ENCODE data around the gene NT5DC4.

The NT5DC4 gene

DNA sequence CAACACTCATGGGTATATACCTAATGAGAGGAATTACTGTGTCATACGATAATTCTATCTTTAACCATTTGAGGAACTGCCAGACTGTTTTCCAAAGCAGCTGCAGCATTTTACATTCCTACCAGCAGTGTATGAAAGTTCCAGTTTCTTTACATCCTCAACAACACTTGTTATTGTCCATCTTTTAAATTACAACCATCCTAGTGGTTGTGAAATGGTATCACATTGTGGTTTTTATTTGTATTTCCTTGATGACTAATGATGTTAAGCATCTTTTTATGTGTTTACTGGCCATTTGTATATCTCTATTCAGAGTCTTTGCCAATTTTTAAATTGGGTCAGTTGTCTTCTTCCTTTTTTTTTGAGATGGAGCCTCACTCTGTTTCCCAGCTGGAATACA lies 47.6 kb downstream of the NT5DC4 start:
- TF ChIP-seq REST (IDR thresholded peaks at IDR 0.05; ENCODE audit: insufficient replicate concordance, low read depth) (no peak), GABPA (IDR thresholded peaks at IDR 0.05; ENCODE audit: low read depth) (no peak), SPI1 (IDR thresholded peaks at IDR 0.05; ENCODE audit: borderline replicate concordance, low read depth) (no peak), POLR2AphosphoS5 (IDR thresholded peaks at IDR 0.05; ENCODE audit: low read depth) (no peak)
- TF ChIP-seq, protein P1, sequence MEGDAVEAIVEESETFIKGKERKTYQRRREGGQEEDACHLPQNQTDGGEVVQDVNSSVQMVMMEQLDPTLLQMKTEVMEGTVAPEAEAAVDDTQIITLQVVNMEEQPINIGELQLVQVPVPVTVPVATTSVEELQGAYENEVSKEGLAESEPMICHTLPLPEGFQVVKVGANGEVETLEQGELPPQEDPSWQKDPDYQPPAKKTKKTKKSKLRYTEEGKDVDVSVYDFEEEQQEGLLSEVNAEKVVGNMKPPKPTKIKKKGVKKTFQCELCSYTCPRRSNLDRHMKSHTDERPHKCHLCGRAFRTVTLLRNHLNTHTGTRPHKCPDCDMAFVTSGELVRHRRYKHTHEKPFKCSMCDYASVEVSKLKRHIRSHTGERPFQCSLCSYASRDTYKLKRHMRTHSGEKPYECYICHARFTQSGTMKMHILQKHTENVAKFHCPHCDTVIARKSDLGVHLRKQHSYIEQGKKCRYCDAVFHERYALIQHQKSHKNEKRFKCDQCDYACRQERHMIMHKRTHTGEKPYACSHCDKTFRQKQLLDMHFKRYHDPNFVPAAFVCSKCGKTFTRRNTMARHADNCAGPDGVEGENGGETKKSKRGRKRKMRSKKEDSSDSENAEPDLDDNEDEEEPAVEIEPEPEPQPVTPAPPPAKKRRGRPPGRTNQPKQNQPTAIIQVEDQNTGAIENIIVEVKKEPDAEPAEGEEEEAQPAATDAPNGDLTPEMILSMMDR (IDR thresholded peaks at IDR 0.05; ENCODE audit: insufficient read depth, low read length) = no peak
- Histone ChIP-seq H3K27ac (replicated peaks) (no peak overlapping the region), H3K4me3 (replicated peaks; ENCODE audit: insufficient read depth, low read length) (no peak overlapping the region), H3K27me3 (ENCODE audit: insufficient read depth, poor library complexity, severe bottlenecking) (no peaks in the 10 kb centered on the region)
- DNase-seq (ENCODE audit: low read depth in 1 of 2, low spot score in 1 of 2) = no peak

GRCh38 chr2:112772322-112772721 lies 51.5 kb downstream of the NT5DC4 start:
- Histone ChIP-seq H3K4me3 (replicated peaks; ENCODE audit: insufficient read depth, low read length) (no peak overlapping the region), H3K27ac (replicated peaks) (no peak overlapping the region), H3K27me3 (ENCODE audit: insufficient read depth, poor library complexity, severe bottlenecking) (no peaks in the 10 kb centered on the region)
- TF ChIP-seq POLR2AphosphoS5 (IDR thresholded peaks at IDR 0.05; ENCODE audit: low read depth) = no peak
- peak; percentile 93 for TF ChIP-seq SPI1 (IDR thresholded peaks at IDR 0.05; ENCODE audit: borderline replicate concordance, low read depth)
- TF ChIP-seq, protein P1 (IDR thresholded peaks at IDR 0.05; ENCODE audit: insufficient read depth, low read length) = no peak
- peak; percentile 45 to 62 for DNase-seq (ENCODE audit: low read depth in 1 of 2, low spot score in 1 of 2)

DNA sequence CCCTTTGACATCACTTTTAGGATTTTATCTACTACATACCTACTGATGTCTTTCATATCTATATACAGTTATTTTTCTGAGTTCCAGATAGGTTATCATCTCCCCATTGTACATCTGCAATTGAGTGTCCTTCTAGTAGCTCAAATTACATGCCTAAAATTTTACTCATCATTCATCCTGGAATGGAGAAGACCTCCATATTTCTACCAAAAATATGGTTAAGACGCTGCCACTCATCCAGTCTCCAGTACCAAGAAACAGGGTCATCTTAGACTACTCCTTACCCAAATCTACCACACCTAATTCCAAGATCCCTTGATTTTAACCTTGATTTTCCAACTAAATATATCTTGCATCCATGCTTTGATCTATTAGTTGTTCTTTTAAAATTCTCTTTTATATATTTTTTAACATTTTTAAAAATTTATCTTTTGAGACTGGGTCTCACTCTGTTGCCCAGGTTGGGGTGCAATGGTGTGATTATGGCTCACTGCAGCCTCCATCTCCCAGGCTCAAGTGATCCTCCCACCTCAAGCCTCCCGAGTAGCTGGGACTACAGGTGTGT lies 52.2 kb downstream of the NT5DC4 start:
- H3K27me3 ChIP-seq (ENCODE audit: insufficient read depth, poor library complexity, severe bottlenecking) = no peaks in the 10 kb centered on the region
- no peak for DNase-seq (ENCODE audit: low read depth in 1 of 2, low spot score in 1 of 2)
- TF ChIP-seq, protein P1 (IDR thresholded peaks at IDR 0.05; ENCODE audit: insufficient read depth, low read length) = no peak
- TF ChIP-seq POLR2AphosphoS5 (IDR thresholded peaks at IDR 0.05; ENCODE audit: low read depth) (no peak), REST (IDR thresholded peaks at IDR 0.05; ENCODE audit: insufficient replicate concordance, low read depth) (no peak), GABPA (IDR thresholded peaks at IDR 0.05; ENCODE audit: low read depth) (no peak), SPI1 (IDR thresholded peaks at IDR 0.05; ENCODE audit: borderline replicate concordance, low read depth) (no peak)
- no peak overlapping the region for H3K27ac ChIP-seq (replicated peaks)
- no peak overlapping the region for H3K4me3 ChIP-seq (replicated peaks; ENCODE audit: insufficient read depth, low read length)

DNA sequence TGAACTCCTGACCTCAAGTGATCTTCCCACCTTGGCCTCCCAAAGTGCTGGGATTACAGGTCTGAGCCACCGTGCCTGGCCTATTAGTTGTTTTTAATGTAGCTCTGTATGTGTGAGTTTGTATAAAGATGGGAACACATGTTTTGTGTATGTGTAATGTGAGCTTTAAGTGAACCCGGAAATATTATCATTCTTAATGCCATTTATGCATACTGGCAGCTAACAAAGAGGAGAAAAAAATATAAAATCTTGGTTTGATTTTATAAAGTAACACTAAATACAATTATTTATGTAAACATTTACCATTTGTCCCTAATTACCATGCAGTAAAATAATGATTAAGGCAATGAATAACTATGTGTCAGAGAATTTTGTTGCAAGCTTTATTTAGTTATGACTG lies 52.7 kb downstream of the NT5DC4 start:
- DNase-seq (ENCODE audit: low read depth in 1 of 2, low spot score in 1 of 2) = no peak
- Histone ChIP-seq H3K4me3 (replicated peaks; ENCODE audit: insufficient read depth, low read length) (no peak overlapping the region), H3K27ac (replicated peaks) (no peak overlapping the region), H3K27me3 (ENCODE audit: insufficient read depth, poor library complexity, severe bottlenecking) (no peaks in the 10 kb centered on the region)
- TF ChIP-seq GABPA (IDR thresholded peaks at IDR 0.05; ENCODE audit: low read depth) (no peak), REST (IDR thresholded peaks at IDR 0.05; ENCODE audit: insufficient replicate concordance, low read depth) (no peak), POLR2AphosphoS5 (IDR thresholded peaks at IDR 0.05; ENCODE audit: low read depth) (no peak), SPI1 (IDR thresholded peaks at IDR 0.05; ENCODE audit: borderline replicate concordance, low read depth) (no peak)
- TF ChIP-seq, protein P1 (IDR thresholded peaks at IDR 0.05; ENCODE audit: insufficient read depth, low read length) = no peak

All from HL-60 (cell line).